ENCODE results near the gene ADI1.

DNA sequence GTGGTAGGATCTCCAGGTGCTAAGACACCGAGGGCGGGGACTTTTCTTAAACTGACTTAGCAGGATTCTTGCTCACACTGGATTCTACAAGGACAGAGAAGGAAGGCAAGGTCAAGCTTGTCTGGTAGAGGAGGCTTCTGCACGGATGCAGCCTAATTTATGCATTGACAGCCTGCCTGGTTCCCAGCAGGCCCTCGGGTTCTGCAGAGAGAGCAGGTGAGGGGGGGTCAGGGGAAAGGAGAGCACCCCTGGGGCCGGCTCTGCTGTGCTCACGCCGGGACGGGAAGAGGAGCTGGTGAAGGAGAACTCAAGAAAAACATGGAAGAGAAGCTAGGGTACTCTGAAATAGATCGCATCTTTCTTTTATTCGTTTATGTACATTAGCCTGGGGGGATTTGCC is 46.4 kb downstream of the ADI1 start:
- TF ChIP-seq RB1 (IDR thresholded peaks at IDR 0.05; ENCODE audit: borderline replicate concordance), result no peak
- TF ChIP-seq, protein P1, sequence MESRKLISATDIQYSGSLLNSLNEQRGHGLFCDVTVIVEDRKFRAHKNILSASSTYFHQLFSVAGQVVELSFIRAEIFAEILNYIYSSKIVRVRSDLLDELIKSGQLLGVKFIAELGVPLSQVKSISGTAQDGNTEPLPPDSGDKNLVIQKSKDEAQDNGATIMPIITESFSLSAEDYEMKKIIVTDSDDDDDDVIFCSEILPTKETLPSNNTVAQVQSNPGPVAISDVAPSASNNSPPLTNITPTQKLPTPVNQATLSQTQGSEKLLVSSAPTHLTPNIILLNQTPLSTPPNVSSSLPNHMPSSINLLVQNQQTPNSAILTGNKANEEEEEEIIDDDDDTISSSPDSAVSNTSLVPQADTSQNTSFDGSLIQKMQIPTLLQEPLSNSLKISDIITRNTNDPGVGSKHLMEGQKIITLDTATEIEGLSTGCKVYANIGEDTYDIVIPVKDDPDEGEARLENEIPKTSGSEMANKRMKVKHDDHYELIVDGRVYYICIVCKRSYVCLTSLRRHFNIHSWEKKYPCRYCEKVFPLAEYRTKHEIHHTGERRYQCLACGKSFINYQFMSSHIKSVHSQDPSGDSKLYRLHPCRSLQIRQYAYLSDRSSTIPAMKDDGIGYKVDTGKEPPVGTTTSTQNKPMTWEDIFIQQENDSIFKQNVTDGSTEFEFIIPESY (IDR thresholded peaks at IDR 0.05), result no peak
- TF ChIP-seq, protein P2, sequence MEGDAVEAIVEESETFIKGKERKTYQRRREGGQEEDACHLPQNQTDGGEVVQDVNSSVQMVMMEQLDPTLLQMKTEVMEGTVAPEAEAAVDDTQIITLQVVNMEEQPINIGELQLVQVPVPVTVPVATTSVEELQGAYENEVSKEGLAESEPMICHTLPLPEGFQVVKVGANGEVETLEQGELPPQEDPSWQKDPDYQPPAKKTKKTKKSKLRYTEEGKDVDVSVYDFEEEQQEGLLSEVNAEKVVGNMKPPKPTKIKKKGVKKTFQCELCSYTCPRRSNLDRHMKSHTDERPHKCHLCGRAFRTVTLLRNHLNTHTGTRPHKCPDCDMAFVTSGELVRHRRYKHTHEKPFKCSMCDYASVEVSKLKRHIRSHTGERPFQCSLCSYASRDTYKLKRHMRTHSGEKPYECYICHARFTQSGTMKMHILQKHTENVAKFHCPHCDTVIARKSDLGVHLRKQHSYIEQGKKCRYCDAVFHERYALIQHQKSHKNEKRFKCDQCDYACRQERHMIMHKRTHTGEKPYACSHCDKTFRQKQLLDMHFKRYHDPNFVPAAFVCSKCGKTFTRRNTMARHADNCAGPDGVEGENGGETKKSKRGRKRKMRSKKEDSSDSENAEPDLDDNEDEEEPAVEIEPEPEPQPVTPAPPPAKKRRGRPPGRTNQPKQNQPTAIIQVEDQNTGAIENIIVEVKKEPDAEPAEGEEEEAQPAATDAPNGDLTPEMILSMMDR (IDR thresholded peaks at IDR 0.05 in 2 of 3, conservative IDR thresholded peaks at IDR 0.05 in 1 of 3; ENCODE audit: control insufficient read depth in 2 of 3, extremely low read depth in 1 of 3, insufficient read depth in 1 of 3, low read depth in 3 of 3, low read length in 3 of 3), result no peak
- TF ChIP-seq, protein P3, sequence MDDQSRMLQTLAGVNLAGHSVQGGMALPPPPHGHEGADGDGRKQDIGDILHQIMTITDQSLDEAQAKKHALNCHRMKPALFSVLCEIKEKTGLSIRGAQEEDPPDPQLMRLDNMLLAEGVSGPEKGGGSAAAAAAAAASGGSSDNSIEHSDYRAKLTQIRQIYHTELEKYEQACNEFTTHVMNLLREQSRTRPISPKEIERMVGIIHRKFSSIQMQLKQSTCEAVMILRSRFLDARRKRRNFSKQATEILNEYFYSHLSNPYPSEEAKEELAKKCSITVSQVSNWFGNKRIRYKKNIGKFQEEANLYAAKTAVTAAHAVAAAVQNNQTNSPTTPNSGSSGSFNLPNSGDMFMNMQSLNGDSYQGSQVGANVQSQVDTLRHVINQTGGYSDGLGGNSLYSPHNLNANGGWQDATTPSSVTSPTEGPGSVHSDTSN (IDR thresholded peaks at IDR 0.05; ENCODE audit: insufficient replicate concordance, low read depth, low read length), result no peak
- no peak for TF ChIP-seq POLR2A (IDR thresholded peaks at IDR 0.05; ENCODE audit: low read depth, low read length)
- no peak for TF ChIP-seq JUND (IDR thresholded peaks at IDR 0.05; ENCODE audit: low read depth, low read length)
- no peak for TF ChIP-seq MXI1 (IDR thresholded peaks at IDR 0.05; ENCODE audit: low read depth, low read length)
